ENCODE measurements around the gene PC.
"Not testable (repeated sequence)": the region's sequence is repeated elsewhere in the genome, so short reads cannot be mapped to it uniquely, and the experiment has no call there.

PC gene

GRCh38 chr11:66845143-66845875 lies 112.9 kb downstream of the PC start:
- in situ Hi-C loops (cut with MboI; ENCODE audit: low sequenced_read_pairs), result no loop called here

DNA sequence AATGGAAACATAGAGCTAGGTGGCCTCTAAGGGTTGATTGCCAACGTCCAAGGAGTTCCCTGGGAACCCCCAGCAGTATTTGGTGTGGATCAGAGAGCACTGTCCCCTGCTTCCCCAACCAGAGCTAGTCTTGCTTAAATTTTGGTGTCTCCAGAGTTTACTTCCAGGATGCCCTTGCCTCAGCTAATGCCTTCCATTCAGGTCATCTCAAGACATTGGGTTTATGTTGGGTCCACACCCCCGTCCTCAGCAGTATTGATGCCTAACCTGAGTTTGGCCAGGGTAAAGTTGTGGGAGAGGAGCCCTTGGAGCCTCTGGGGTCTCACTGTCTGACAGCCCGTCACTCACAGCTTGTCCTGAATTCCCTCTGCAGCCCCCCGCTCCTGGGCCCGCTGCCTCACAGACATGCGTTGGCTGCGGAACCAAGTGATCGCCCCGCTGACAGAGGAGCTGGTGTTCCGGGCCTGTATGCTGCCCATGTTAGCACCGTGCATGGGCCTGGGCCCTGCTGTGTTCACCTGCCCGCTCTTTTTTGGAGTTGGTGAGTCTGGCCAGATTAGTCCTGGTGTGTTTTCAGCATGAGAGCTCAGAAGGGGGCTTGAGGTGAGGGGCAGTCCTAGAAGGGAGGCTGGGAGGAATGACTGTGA lies 113.6 kb downstream of the PC start:
- in situ Hi-C loops (cut with MboI; ENCODE audit: low sequenced_read_pairs), result no loop called here

- in situ Hi-C loops (cut with MboI; ENCODE audit: low sequenced_read_pairs), result no loop called here
These were observed 114.2 kb downstream of the PC start for GRCh38 chr11:66843776-66844495.

DNA sequence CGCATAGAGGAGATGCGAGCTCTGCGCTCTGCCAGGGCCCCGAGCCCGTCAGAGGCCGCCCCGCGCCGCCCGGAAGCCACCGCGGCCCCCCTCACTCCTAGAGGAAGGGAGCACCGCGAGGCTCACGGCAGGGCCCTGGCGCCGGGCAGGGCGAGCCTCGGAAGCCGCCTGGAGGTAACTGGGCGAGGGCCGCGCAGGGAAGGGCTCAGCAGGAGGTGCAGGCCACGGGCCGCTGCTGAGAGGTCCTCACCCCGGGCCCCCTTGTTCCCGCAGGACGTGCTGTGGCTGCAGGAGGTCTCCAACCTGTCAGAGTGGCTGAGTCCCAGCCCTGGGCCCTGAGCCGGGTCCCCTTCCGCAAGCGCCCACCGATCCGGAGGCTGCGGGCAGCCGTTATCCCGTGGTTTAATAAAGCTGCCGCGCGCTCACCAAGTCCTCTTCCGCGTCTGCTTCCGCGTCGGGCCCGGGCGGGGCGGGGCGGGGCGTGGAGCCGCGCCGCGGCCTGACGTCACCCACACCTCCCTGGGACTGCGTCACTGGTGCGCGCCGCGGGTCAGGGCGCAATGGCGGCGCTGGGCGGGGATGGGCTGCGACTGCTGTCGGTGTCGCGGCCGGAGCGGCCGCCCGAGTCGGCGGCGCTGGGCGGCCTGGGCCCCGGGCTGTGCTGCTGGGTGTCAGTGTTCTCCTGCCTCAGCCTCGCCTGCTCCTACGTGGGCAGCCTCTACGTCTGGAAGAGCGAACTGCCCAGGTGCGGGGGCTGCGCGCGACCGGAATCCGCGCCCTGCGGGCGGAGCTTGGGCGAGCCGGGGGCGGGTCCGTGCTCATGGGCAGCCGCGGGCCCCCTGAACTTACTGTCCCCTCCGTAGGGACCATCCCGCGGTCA lies 115.0 kb downstream of the PC start, which contains the start of gene RCE1:
RCE1 (plus strand) TSS at position 546 of the 880 bp plus-strand sequence; CDS start at position 561, 15 bp downstream.
- in situ Hi-C loops (cut with MboI; ENCODE audit: low sequenced_read_pairs), result no loop called here

DNA sequence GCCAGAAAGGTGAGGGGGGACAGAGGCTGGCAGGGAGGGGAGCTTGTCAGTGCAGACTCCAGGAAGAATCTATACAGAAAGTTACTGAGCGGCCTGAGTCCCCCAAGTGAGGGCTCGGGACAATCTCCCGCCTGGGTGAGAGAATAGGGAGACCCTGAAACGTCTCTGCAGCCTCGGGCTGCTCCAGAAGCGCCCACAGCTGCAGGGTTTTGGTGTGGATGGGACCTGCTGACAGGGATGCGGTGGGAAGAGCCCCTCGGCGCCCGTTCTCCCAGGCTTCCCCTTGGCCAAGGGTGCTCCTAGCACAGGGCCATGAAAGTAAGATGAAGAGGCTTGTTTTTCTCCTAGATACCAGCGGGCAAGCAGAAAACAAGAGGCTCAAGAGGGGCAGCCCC lies 115.7 kb downstream of the PC start:
- in situ Hi-C loops (cut with MboI; ENCODE audit: low sequenced_read_pairs), result no loop called here

DNA sequence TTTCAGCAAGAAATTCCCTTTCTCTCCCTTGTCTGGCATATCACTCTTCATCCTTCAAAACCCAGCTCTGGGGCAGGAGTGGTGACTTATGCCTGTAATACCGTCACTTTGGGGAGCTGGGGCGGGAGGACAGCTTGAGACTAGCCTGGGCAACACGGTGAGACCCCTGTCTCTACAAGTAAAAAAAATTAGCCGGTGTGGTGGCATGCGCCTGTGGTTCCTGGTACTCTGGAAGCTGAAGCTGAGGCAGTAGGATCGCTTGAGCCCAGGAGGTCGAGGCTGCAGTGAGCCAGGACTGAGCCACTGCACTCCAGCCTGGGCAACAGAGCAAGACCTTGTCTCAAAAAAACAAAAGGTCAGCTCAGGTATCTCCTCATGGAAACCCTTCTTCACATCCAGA lies 116.3 kb downstream of the PC start:
- in situ Hi-C loops (cut with MboI; ENCODE audit: low sequenced_read_pairs), result no loop called here

GRCh38 chr11:66840317-66841091 lies 117.7 kb downstream of the PC start:
- in situ Hi-C loops (cut with MboI; ENCODE audit: low sequenced_read_pairs), result no loop called here

DNA sequence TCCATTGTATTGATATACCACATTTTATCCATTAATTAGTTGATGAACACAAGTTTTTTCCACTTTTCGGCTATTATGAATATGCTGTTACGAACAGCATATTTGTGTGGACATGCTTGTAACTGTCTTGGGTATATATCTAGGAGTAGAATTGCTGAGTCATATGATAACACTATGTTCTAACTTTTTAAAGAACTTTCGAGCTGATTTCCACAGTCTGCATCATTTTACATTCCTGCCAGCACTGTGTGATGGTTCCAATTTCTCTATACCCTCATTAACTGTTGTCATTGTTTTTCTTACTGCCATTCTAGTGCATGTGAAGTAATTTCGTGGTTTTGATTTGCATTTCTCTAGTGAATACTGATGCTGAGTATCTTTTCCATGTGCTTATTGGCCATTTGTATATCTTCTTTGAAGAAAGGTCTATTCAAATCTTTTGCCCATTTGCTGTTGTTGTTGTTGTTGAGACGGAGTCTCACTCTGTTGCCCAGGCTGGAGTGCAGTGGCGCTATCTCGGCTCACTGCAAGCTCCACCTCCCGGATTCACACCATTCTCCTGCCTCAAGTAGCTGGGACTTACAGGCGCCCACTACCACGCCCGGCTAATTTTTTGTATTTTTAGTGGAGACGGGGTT lies 122.3 kb downstream of the PC start:
- in situ Hi-C loops (cut with MboI; ENCODE audit: low sequenced_read_pairs), result no loop called here

DNA sequence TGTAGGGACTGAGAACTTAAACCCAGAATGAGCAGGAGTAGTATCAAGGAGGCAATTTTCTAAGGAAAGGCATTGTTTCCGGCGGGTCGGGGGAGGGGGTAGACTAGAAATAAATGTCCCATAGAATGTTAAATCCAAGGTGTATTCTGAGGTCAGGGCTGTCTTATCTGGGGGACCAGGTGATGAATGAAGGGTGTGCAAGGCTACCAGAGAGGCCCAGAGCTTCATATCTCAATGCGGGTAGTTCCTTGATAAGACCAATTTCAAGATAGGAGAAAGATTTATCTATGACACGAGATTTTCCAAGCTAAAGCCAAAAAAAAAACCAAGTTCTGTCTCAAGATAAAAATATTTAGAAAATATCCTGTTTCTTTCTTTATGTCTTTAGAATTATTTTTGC lies 123.2 kb downstream of the PC start:
- in situ Hi-C loops (cut with MboI; ENCODE audit: low sequenced_read_pairs), result loop anchor here (5.0 kb wide), 2 partner anchors 143 to 428 kb away; no protein-coding TSS in a partner anchor

GRCh38 chr11:66834539-66834845 lies 123.7 kb downstream of the PC start:
- in situ Hi-C loops (cut with MboI; ENCODE audit: low sequenced_read_pairs), result loop anchor here (5.0 kb wide), 2 partner anchors 142 to 427 kb away; no protein-coding TSS in a partner anchor

DNA sequence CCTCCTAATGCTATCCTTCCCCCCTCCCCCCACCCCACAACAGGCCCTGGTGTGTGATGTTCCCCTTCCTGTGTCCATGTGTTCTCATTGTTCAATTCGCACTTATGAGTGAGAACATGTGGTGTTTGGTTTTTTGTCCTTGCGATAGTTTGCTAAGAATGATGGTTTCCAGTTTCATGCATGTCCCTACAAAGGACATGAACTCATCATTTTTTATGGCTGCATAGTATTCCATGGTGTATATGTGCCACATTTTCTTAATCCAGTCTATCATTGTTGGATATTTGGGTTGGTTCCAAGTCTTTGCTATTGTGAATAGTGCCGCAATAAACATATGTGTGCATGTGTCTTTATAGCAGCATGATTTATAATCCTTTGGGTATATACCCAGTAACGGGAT lies 133.6 kb downstream of the PC start:
- in situ Hi-C loops (cut with MboI; ENCODE audit: low sequenced_read_pairs), result not testable (repeated sequence)

DNA sequence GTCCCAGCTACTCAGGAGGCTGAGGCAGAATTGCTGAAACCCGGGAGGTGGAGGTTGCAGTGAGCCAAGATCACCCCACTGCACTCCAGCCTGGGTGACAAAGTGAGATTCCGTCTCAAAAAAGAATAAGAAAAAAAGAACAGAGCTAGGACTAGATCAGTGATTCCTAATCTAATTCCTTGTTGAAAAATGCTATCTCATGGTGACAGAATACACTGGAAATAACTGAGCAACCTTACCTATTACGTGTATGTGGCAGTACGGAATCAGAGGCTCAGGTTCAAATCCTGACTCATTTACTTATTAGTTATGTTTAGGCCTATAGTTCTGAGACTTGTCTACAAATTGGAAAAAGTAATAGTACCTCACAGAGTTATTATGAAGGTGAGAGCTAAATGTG lies 134.5 kb downstream of the PC start:
- in situ Hi-C loops (cut with MboI; ENCODE audit: low sequenced_read_pairs), result no loop called here

DNA sequence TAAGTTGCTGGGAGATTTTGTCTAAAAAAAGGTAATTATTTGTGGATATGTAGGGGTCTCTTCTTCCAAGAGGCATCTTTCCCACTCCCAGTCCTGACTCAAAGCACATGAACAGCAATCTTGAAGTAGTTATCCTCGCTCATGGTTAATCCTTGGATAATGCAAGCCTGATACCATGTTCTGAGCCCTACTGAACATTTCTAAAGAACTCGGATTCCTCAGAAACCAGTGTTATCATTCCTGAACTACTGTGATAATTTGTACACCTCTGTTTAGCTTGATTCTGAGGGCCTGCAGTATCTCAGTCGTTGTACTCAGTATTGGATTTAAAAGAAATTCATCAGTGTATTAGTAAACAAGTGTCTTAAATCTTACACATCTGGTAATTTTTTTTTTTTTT lies 137.3 kb downstream of the PC start:
- in situ Hi-C loops (cut with MboI; ENCODE audit: low sequenced_read_pairs), result no loop called here

DNA sequence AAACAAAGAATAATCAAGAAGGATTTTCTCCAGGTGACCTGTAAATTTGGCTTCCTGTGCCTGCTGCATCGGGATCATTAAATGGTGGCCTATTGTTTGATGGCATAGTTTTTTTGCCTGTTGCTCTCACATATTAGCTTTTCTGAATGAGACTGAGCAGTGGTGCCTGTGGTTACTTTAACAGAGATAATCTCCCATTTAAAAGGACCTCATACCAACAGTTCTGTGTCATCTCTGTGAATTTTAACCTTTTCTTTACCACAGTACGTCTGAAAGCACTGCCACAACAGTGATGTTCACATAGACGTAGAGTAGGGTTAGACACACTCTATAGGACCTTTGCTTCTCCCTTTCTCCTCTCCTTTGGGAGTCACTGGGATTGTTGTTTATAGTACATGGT lies 137.8 kb downstream of the PC start:
- in situ Hi-C loops (cut with MboI; ENCODE audit: low sequenced_read_pairs), result no loop called here

DNA sequence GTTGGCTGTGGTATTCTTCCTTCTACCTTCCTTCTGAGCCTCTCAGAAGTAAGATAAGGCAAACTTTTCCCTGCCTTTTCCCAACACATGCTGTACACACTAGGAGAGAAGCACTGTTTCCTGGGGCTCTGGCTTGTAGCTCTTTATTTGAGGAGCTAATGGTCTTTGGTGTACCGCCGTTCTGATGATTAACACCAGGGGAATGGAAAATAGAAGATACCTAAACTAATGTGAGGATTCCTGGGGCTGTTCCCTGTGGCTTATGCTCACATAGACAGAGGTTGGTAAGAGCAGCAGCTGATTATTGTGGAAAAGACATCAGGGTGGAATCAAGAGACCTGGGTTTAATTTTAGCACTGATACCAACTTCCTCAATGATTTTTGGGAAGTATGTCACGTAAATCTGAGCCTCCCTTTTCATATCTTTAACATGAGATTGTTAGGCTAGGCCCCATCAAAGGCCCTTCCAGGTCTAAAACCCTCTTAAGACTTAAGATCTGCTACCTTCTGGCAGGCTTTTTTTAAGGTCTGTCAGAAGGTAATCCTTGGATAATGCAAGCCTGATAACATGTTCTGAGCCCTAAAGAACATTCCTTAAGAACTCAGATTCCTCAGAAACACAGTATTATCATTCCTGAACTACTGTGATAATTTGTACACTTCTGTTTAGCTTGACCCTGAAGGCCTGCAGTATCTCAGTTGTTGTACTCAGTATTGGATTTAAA lies 139.8 kb downstream of the PC start:
- in situ Hi-C loops (cut with MboI; ENCODE audit: low sequenced_read_pairs), result no loop called here

DNA sequence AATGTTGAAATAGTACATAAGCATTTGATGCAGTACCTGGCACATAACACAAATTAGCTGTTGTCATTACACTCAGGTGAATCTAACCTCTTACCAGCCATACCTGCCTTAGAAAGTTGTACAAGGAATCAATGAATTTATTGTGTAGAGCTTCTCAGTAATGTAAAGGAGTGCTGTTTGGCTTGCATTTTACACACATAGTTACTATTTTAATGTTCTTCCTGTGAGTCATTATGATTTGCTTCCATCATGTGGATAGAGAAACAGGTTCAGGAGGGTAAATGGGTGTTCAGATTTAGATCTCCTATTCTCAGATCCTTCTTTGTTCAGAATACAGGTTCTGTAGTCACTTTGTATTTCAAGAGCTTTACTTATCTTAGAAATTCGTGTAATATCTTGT lies 142.5 kb downstream of the PC start:
- in situ Hi-C loops (cut with MboI; ENCODE audit: low sequenced_read_pairs), result no loop called here

DNA sequence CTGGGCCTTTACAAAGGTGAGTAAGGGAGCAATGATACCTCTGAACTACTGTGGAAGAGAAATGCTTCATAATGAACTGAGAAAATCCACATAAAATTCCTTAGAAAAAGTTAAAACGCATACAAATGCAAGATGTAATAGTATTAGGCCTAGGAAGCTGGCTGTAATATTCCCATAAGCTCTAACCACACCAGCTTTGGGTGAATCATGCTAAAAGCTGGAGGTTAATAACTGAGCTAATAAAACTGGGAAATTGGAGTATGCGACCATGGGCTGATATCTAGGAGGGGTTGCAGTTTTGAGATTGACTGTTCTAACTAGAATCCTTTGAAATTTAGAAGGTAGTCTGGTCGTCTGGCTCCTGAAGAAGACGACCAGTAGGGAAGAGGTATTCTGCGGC lies 143.5 kb downstream of the PC start:
- in situ Hi-C loops (cut with MboI; ENCODE audit: low sequenced_read_pairs), result no loop called here

- in situ Hi-C loops (cut with MboI; ENCODE audit: low sequenced_read_pairs), result no loop called here
These were observed 147.5 kb downstream of the PC start for GRCh38 chr11:66810576-66811185.

- in situ Hi-C loops (cut with MboI; ENCODE audit: low sequenced_read_pairs), result no loop called here
These were observed 148.6 kb downstream of the PC start for GRCh38 chr11:66809592-66809991.

Measured in HL-60/S4 (cell line).